ENCODE data around the gene NLGN4Y.

NLGN4Y gene

DNA sequence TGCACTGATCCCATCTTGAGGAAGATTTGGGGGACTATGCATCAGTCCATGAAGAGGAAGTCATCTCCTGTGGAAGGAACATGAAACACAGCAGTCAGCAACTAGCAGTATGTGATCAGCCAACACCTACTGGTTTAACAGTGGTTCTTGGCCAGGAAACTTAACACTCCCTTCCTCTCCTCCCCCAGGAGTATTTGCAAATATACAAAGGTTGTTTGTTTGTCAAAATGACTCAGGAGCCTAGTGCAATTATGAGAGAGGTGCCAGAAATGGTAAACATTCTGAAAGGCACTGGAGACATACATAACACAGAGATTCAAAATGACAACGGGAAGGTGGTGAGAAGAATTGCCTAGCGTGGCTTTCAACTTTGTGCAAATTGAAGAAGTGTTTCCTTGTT lies 26.3 kb upstream of the NLGN4Y start:
- Histone ChIP-seq H3K4me3 (ENCODE audit: low read length) (no peak overlapping the region), H4K20me1 (ENCODE audit: control insufficient read depth, insufficient read depth, low read depth, low read length) (no peaks in the 10 kb centered on the region), H3K4me2 (ENCODE audit: low read length) (no peak overlapping the region), H3K9me2 (replicated peaks; ENCODE audit: control insufficient read depth, low read length) (no peaks in the 10 kb centered on the region), H3K4me1 (ENCODE audit: control insufficient read depth, low read length) (no peaks in the 10 kb centered on the region), H3K9me3 (ENCODE audit: control insufficient read depth, insufficient read depth, low read length) (no peaks in the 10 kb centered on the region), H3K27me3 (ENCODE audit: control insufficient read depth, low read length) (no peaks in the 10 kb centered on the region), H3K27ac (ENCODE audit: low read depth, low read length) (no peak overlapping the region), H3K79me2 (ENCODE audit: control insufficient read depth, low read length) (no peaks in the 10 kb centered on the region), H3F3A (ENCODE audit: control insufficient read depth, insufficient read depth) (no peaks in the 10 kb centered on the region), H3K36me3 (ENCODE audit: control insufficient read depth, low read length) (no peaks in the 10 kb centered on the region)
- no peak for TF ChIP-seq EZH2phosphoT487 (IDR thresholded peaks at IDR 0.05; ENCODE audit: borderline replicate concordance, low read length)
- TF ChIP-seq, protein P1, sequence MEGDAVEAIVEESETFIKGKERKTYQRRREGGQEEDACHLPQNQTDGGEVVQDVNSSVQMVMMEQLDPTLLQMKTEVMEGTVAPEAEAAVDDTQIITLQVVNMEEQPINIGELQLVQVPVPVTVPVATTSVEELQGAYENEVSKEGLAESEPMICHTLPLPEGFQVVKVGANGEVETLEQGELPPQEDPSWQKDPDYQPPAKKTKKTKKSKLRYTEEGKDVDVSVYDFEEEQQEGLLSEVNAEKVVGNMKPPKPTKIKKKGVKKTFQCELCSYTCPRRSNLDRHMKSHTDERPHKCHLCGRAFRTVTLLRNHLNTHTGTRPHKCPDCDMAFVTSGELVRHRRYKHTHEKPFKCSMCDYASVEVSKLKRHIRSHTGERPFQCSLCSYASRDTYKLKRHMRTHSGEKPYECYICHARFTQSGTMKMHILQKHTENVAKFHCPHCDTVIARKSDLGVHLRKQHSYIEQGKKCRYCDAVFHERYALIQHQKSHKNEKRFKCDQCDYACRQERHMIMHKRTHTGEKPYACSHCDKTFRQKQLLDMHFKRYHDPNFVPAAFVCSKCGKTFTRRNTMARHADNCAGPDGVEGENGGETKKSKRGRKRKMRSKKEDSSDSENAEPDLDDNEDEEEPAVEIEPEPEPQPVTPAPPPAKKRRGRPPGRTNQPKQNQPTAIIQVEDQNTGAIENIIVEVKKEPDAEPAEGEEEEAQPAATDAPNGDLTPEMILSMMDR (IDR thresholded peaks at IDR 0.05; ENCODE audit: low read depth, low read length, poor library complexity, severe bottlenecking) = no peak

DNA sequence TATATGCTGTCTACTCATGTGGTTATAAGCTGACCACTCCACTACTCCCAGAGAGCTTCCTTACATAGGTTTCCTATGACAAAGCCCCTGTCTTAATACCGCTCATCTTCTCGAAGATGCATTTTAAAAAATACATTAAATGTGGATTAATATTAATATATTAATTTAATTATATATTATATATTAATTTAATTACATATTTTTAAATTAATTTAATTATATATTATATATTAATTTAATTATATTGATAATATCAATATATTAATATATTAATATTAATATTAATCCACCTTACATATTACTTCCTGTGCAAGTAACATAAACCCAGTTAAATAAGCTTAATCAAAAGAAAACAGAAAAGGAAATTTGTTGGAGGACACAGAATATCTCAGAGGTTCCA lies 19.7 kb upstream of the NLGN4Y start:
- Histone ChIP-seq H3K79me2 (ENCODE audit: control insufficient read depth, low read length) (no peaks in the 10 kb centered on the region), H4K20me1 (ENCODE audit: control insufficient read depth, insufficient read depth, low read depth, low read length) (no peaks in the 10 kb centered on the region), H3K9me2 (replicated peaks; ENCODE audit: control insufficient read depth, low read length) (no peaks in the 10 kb centered on the region), H3K4me2 (ENCODE audit: low read length) (no peak overlapping the region), H3K9me3 (ENCODE audit: control insufficient read depth, insufficient read depth, low read length) (no peaks in the 10 kb centered on the region), H3K36me3 (ENCODE audit: control insufficient read depth, low read length) (no peaks in the 10 kb centered on the region), H3K27me3 (ENCODE audit: control insufficient read depth, low read length) (no peaks in the 10 kb centered on the region), H3K27ac (ENCODE audit: low read depth, low read length) (no peak overlapping the region), H3K4me3 (ENCODE audit: low read length) (no peak overlapping the region), H3K4me1 (ENCODE audit: control insufficient read depth, low read length) (no peaks in the 10 kb centered on the region), H3F3A (ENCODE audit: control insufficient read depth, insufficient read depth) (no peaks in the 10 kb centered on the region)
- TF ChIP-seq, protein P1 (IDR thresholded peaks at IDR 0.05; ENCODE audit: low read depth, low read length, poor library complexity, severe bottlenecking) = no peak
- no peak for TF ChIP-seq EZH2phosphoT487 (IDR thresholded peaks at IDR 0.05; ENCODE audit: borderline replicate concordance, low read length)

DNA sequence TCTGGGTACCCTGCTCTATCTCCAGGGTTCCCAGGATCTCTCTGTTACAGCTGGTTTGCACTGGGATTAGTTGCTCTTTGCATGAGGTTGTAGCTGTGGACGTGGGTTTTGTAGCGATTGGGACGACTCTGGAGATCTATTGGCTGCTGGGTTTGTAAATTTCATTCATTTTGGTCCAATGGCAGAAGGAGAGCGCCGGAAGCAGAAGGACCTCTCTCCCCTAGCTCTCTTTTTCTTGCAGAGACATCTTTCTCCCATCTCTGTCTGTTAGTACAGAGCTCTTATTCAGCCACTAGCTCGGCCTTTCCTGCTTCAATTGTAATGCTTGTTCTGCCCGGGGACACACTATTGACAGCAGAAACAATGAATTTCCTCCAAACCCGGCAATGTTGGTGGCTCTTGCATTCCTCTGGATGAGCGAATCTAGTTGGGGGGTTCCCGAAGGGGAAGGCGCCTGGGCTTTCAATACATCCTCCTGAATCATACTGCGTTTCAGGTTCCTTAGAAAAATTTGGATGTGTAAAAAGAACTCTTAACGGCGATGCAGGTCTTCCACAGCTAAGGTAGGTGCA lies 1.9 kb upstream of the NLGN4Y start:
- Histone ChIP-seq H3K9me3 (ENCODE audit: control insufficient read depth, insufficient read depth, low read length) (no peaks in the 10 kb centered on the region), H3K9me2 (replicated peaks; ENCODE audit: control insufficient read depth, low read length) (no peaks in the 10 kb centered on the region), H3K4me3 (ENCODE audit: low read length) (no peak overlapping the region), H3K36me3 (ENCODE audit: control insufficient read depth, low read length) (no peaks in the 10 kb centered on the region), H3K4me1 (ENCODE audit: control insufficient read depth, low read length) (no peaks in the 10 kb centered on the region), H3K27me3 (ENCODE audit: control insufficient read depth, low read length) (peaks cover 10% of the 10 kb centered on the region), H3K79me2 (ENCODE audit: control insufficient read depth, low read length) (no peaks in the 10 kb centered on the region), H3K4me2 (ENCODE audit: low read length) (no peak overlapping the region), H4K20me1 (ENCODE audit: control insufficient read depth, insufficient read depth, low read depth, low read length) (no peaks in the 10 kb centered on the region), H3F3A (ENCODE audit: control insufficient read depth, insufficient read depth) (no peaks in the 10 kb centered on the region), H3K27ac (ENCODE audit: low read depth, low read length) (no peak overlapping the region)
- TF ChIP-seq EZH2phosphoT487 (IDR thresholded peaks at IDR 0.05; ENCODE audit: borderline replicate concordance, low read length) = no peak
- TF ChIP-seq, protein P1 (IDR thresholded peaks at IDR 0.05; ENCODE audit: low read depth, low read length, poor library complexity, severe bottlenecking) = no peak
